IPS-18c (cell line): ENCODE measurements around the gene KLHL21.
"Not testable (repeated sequence)": the region's sequence is repeated elsewhere in the genome, so short reads cannot be mapped to it uniquely, and the experiment has no call there.

Experiments used
- H3K4me3 ChIP-seq: 2 replicates; pipeline ENCODE4 v1.7.0; 2013; ENCODE audit warnings: low read depth, mild to moderate bottlenecking, low read length, moderate library complexity; ENCODE audit not compliant: insufficient read depth
- H3K9me3 ChIP-seq: one replicate; pipeline ENCODE4 v1.6.1; 2013; ENCODE audit warnings: mild to moderate bottlenecking, low read length, moderate library complexity; ENCODE audit not compliant: control insufficient read depth, insufficient read depth

The KLHL21 gene

DNA sequence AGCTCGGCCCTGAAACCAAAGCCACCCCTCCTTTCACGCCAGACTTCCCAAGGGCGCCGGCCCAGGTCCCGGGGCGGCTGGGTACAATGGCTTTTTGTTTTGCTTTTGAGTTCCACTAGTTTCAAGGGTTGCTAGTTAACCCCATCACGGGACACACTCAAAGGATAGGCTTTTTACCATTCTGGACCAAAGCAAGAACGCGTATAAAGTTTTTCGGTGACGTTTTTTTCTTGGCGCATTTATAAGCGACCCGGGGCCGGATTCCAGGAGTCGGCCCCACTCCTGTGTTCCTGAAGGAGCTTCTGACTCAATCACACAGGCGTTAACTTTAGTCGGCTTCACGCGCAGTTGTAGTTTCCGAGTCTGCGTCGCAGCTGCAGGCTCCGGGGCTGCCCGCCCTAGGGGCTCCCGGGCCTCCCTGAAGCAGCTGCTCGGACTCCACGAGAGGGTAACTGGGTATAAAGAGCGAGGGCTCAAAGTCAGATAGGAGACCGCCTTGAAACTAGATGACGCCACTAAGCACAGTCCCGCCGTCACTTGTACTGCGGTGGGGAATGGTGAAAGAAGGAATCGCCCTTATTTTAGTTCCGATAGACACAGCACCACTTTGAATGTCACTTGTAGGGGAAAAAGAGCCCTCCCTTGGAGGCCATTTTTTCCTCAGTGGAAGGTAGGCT lies 707 bp upstream of the KLHL21 start:
- H3K4me3 ChIP-seq, result peak overlapping the region; percentile 97

DNA sequence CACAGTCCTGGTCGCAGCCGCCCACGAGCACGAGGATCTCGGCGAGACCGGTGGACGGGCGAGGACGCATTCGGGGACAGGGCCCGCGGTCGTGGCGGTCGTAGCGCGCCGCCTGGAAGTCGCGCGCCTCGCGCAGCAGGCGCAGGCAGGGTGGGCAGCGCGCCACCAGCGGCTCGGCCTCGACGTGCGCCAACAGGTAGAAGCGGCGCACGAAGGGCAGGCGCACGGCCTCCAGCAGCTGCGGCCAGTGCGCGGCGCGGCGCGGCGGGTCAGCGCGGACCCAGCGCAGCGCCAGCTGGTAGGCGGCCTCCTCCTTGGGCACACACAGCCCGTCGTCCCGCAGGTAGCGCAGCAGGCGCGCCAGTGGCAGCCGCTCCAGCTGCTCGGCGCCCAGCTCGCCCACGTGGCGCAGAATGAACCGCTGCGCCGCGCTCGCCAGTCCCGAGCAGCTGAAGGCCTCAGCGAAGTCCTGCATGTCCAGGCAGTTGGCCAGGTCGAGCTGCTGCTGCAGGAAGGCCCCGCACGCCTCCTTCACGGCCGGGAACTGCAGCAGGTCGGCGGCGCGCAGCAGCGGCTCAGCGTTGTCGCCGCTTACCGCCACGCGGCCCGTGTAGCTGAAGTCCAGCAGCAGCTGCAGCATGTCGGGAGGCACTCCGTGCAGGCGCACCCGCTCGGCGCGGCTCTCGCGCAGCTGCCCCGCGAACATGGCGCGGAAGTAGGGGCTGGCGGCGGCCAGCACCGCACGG lies 573 bp downstream of the KLHL21 start:
- Histone ChIP-seq H3K4me3 (peak overlapping the region; percentile 97), H3K9me3 (peaks cover 6% of the 10 kb centered on the region)

More for the DNA sequence above, 707 bp upstream of the KLHL21 start:
- H3K9me3 ChIP-seq, result peaks cover 8% of the 10 kb centered on the region

DNA sequence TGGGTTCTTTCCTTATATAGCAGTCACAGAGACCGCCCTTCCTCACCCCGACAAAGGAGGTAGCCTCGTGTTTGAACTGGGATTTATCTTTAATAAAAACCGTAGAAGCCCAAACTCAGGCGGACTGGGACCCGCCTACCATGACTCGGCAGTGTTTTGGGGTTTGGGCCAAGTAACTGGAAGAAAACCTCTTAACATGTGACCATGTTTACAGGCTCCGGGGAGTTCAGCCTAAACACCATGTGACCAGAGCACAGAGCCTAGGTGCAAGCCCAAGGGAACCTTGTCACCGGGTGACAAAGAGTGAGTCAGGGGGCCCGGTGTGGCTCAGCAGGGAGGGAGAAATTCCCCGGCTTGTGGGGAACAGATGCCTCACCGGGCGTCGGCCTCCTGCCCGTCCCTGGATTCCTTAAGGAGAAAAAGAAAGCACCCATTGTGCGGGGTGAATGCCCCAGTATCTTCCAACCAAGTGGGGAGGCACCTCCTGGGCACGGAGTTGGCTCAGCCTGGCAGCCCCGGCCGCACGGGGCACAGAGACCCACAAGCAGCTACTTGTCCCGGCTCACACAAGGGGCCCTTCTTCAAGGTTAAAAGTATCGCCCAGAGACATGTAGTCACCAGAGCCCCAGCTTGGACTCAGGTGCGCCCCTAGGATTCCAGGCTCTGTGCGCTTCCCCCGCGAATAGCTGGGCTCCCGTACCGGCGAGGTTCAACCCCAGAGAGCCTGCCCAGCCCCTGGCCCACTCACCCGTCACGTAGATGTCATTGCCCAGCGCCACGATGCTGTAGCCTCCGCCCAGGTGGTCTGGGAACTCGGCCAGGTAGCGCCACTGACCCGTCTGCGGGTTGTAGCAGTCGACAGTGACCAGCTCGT lies 1.4 kb downstream of the KLHL21 start:
- peaks cover 6% of the 10 kb centered on the region for H3K9me3 ChIP-seq

DNA sequence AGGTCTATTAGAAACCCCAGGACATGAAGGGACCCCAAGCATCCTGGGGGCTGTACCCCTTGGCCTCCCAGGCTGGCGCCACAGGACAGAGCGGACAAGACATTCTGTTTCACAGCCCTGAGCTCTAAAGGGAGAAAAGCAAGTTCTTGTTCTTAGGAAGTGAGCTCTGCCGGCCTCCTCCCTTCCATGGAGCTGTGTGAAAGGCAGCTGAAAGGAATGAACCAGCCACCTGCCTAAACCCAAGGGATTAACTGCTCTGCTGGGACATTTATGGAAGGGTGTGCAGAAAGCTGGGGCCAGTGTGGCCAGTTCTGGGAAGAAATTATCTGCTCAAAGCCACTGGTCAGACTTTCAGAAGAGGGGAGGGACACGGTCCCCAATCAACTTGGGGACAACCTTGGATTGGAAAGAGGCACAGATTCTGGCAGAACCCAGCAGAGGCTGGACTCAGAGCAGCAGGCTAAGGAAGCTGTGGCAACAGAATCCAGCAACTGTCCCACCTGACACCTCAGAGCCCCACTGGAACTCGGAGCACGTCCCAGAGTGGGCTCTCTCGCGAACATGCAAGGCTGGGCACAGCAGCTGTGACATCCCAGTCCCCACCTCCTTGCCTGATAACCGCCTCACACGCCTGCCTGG lies 2.1 kb downstream of the KLHL21 start:
- Histone ChIP-seq H3K4me3 (peak overlapping the region; percentile 97), H3K9me3 (peaks cover 6% of the 10 kb centered on the region)

More for the DNA sequence above, 1.4 kb downstream of the KLHL21 start:
- H3K4me3 ChIP-seq, result peak overlapping the region; percentile 97

DNA sequence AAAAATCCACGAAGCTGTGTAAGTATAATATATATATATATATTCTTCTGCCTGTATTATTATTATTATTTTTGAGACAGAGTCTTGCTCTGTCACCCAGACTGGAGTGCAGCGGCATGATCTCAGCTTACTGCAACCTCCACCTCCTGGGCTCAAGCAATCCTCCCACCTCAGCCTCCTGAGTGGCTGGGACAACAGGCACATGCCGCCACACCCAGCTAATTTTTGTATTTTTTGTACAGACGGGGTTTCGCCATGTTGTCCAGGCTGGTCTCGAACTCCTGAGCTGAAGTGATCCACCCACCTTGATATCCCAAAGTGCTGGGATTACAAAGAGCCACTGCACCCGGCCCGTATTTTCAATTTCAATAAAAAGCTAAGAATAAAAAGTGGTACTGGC lies 2.7 kb downstream of the KLHL21 start:
- not testable (repeated sequence) for H3K4me3 ChIP-seq, H3K9me3 ChIP-seq

DNA sequence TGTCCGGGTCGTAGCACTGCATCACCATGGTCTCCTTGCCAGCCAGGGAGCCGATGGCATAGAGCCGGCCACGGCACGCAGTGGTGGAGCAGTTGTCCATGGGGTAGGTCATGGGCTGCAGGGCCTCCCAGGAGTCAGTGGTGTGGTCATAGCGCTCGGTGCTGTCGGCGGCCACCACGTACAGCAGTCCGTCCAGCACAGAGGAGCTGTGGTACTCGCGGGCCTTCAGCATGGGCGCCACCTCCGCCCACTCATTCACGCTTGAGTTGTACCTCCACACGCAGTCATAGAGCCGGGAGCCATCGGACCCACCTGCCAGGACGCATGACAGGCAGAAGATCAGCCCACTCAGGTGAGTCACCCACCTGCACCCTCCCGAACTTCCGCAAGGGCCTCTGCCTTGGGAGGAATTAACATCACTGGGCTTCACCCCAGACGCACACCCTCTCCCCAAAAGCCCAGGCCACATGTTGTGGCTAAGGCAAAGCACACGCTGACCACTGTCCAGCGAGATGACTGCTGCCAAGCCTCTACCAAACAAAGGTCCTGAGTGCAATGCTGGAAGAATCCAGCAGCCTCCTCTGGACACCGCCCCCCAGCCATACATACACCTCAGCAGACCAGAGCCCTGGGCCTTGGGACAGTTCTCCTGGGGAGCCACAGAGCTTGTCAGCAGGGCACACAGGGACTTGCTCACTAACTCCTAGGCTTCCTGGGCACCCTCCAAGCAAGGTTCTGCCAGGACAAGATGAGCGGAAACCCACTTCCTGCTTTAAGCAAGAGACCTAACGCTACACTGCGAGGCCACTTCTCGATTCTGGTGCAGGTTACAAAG lies 3.3 kb downstream of the KLHL21 start:
- Histone ChIP-seq H3K4me3 (no peak overlapping the region; the same call in 1 of the 2 replicates), H3K9me3 (peaks cover 6% of the 10 kb centered on the region)

DNA sequence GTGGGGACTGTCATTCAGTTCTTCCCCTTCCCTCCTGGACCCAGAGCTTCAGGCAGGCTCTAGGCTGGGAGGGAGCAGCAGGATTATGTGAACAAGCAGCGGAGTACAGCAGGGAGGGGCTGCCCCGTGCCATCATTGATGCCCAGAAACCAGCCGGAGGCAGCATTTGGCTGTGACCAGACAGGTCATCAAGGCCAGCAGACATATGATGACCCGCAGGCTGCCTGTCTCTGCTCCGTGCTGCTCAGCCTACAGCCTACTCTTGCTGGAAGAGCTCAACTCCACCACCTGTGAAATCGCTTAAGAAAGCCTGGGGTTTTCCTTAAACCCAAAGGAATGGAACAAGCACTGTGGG lies 4.9 kb downstream of the KLHL21 start:
- Histone ChIP-seq H3K9me3 (peaks cover 6% of the 10 kb centered on the region), H3K4me3 (no peak overlapping the region)

DNA sequence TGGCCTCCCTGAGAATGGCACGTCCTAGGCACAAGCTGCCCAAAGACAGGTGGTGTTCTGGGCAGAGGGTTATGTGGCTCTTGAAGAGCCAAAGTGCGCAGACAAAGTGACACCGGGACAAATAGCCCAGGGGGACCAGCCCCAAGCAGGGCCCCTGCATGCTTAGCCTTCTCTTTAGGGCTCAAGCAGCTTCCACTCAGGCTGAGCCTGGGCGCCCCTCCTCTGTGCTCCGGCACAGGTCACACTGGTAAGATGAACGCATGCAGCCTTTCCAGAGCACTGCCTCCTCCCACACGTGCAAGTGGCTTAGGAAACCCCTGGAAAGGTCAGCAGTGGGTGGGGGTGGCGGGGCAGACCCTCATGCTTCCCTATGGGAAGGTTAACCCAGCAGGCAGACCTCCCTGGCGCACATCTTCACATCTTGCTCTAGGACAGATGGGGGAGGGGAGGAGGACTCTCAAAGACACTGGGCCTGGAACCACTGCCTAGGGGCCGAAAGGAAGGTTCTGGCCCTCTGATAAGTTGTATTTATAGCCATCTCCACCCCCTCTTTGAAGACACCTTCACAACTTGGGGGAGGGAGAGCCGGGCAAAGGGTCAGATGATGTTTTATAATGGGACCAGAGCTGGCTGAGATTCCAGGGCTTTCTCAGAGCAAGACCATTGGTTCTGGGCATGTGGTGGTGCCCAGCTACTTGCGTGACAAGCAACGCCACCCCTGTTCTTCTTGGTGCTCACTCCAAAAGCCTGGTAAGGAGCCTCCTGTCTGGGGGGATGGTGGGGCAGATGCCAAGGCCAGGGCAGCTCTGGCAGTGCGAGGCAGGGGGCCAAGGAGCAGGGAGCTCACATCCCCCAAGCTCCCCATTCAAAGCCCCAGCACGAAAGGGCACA lies 5.5 kb downstream of the KLHL21 start:
- Histone ChIP-seq H3K9me3 (peaks cover 4% of the 10 kb centered on the region), H3K4me3 (no peak overlapping the region)

DNA sequence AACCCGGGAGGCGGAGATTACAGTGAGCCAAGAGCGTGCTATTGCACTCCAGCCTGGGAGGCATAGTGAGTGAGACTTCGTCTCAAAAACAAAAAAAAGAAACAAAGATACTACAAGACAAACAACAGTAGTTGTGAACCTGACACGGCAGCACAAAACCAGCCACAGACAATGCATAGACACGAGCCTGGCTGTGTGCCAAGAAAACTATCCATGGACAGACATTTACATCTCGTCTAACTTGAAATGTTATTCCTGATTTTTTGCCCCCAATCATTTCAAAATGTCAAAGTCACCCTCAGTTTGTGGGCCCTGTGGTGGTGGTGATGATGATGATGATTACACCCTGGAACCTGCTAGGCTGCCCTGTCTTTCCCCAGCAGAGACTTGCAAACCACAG lies 6.3 kb downstream of the KLHL21 start:
- H3K9me3 ChIP-seq, result no peaks in the 10 kb centered on the region

DNA sequence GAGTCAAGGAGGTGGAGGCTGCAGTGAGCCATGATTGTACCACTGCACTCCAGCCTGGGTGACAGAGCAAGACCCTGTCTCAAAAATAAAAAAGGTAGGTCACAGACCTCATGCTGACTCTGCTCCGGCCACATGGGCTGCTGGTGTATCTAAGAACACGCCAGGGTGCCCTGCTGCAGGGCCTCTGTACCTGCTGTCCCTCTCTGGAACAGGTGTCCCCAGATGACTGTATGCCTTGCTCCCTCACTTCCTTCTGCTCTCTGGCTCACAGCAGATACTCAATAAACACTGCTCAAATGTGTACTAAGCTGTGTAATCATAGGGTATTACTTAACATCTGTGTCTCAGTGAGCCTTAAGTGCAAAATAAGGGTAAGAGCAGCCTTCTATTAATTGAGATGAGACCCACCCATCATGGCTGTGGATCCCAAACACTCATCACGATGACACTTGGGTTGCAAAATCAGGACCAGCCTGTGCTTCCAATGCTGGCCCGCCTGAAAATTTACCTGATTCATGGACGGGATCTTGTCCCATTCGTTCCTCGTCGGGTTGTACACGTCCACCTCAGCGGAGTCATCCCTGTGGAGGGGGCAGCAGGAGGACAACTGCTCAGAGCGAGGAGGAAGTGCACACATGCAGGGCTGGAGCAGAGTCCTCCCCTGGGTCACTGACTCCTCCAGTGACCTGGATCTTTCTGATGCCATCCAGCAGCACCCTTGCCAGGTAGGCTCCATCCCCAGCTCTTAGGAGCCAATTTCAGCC lies 7.5 kb downstream of the KLHL21 start:
- Histone ChIP-seq H3K4me3 (no peak overlapping the region), H3K9me3 (no peaks in the 10 kb centered on the region)

More for the DNA sequence above, 6.3 kb downstream of the KLHL21 start:
- H3K4me3 ChIP-seq, result no peak overlapping the region

DNA sequence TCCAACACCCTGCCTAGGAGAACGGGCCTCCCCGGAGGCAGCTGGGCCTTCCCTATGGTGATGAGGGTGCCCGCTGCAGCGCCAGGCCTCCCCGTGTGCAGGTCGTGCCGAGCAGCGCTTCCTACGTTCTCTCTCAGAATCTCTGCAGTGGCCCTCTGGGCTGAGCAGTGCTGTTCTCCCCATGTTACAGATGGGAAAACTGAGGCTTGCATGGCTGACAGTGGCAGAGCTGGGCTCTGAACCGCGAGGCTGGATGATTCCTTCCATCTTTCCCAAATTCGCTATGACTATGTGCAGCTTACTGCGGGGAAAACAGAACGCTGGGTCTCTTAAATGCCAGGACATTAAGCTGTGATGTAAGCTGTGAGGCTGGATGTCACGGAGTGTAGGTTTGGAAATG lies 8.9 kb downstream of the KLHL21 start:
- Histone ChIP-seq H3K9me3 (no peaks in the 10 kb centered on the region), H3K4me3 (no peak overlapping the region)

DNA sequence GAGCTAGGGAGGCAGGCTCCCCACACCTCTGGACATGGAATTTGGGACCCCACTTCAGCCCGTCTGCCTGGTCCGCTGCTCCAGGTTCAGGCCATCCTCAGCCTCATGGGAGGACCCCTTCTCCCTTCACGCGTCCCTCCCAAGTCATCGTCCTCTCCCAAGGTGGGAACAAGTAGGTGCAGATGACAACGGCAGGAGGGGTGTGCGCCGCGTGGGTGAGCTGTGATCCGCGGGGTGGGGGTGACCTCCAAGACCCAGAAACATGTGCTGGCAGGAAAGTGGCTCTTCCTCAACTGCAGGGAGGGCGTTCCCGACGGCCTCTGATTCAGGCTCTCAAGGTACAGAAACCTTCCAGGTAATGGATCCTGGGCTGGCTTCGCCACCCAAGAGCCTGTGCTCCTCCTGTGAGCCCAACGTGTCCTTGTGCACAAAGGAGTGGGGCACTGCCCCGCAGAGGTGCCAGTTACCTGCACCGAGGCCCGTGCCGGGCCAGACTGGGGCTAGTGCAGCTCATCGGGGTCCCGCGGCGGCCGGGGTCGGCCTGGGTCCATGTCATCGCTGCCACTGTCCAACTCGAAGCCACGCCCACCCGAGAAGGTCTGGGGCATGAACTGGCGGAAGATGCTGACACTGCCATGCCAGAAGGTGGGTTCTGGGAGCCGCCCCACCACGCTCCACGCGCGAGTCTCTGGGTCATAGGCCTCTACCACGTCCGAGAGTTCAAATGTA lies 9.6 kb downstream of the KLHL21 start:
- no peaks in the 10 kb centered on the region for H3K9me3 ChIP-seq

DNA sequence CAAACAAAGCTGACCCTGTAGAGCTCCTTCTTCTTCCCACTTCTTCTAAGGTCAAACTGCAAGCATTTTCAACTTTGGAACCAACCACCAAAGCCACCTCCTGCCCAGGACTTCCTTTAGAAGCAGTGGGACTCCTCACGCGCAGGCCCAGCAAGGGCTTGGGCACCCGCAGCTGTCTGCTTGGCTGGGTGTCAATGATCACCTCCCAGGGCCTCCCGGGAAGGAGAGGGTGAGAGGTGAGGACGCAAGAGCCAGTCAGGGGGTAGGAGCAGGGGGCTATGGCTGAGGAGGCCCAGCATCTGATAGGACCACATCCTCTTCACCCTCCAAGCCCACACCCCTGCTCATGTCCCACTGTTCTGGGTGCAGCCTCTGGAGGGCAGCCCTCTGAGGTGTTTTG lies 10.2 kb downstream of the KLHL21 start:
- H3K4me3 ChIP-seq, result no peak overlapping the region
- no peaks in the 10 kb centered on the region for H3K9me3 ChIP-seq

More for the DNA sequence above, 9.6 kb downstream of the KLHL21 start:
- H3K4me3 ChIP-seq, result no peak overlapping the region

DNA sequence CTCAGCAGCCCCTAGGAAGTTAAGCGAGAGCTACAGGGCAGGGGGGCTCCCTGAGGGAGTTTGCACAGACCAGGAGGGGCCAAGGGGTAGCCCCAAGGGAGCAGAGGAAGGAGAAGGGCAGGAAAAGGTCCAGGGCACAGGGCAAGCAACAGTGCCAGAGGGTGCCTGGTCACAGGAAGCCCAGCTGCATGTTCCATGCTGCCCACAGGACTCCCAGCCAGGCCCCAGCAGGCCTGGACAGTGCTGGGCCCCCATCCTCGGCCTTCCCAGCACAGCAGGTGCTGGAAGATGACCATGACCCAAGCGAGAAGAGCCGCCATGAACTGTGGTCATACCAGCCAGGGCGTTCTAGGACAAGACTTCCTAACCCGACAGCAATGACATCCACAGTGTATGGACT lies 11.0 kb downstream of the KLHL21 start:
- Histone ChIP-seq H3K9me3 (no peaks in the 10 kb centered on the region), H3K4me3 (no peak overlapping the region)

DNA sequence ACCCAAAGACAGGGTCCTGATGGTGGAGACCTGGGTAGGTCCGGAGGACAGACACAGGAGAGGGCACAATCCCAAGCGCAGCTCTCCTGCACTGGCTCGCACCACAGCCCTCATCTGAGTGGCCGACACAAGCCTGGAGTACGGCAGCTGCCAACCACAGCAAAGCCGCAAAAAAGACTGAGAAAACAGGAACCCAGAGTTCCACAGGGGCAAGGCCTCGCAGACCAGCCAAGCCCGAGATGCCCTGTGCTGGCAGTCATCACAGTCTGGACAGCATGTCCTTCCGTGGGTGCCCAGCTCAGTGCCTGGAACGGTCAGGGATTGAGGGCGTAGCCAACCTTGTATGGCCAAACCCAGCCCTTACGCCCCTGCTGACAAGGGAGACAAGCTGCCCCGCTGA lies 11.4 kb downstream of the KLHL21 start:
- H3K4me3 ChIP-seq, result no peak overlapping the region

More for the DNA sequence above, 11.4 kb downstream of the KLHL21 start:
- no peaks in the 10 kb centered on the region for H3K9me3 ChIP-seq
